Right lobe of liver (tissue), 4 donors: ENCODE results near the gene LUZP1.

Experiments
- CTCF ChIP-seq, 4 donors: fragments of 200-600 bp in 3 of 4; fragments of 450-650 bp in 1 of 4; IDR thresholded peaks; one replicate each; pipeline versions ENCODE4 v1.5.1 to v1.8.0; 2016 to 2022; ENCODE audit warnings: antibody characterized with exemption in 4 of 4, mild to moderate bottlenecking in 2 of 4
- POLR2A ChIP-seq: fragments of 450-650 bp; IDR thresholded peaks from one replicate; pipeline ENCODE4 v1.6.1; 2017; ENCODE audit warnings: antibody characterized with exemption, mild to moderate bottlenecking
- donor health status: DM: no; HTN: no; CAD: no.
- donor health status: DM: no; HTN: no; CAD: no.
- donor health status: DM: no; HTN: yes; CAD: no.

- TF ChIP-seq POLR2A = no peak
- TF ChIP-seq CTCF (IDR thresholded peaks at IDR 0.05) = no peak
Observed at GRCh38 chr1:23066075-23066474, 102.6 kb downstream of the LUZP1 start.
